NCI-H1417 (cell line): Measurements from ENCODE around the gene NHSL1.

Experiments
- DNase-seq, 3 experiments: peaks; one replicate each; lab custom pipeline; 2025; lab: John Stamatoyannopoulos, UW

The NHSL1 gene

GRCh38 chr6:138401960-138402837 lies 97.1 kb downstream of the NHSL1 start:
- DNase-seq, result no peak

GRCh38 chr6:138400326-138400725 lies 99.0 kb downstream of the NHSL1 start:
- no peak for DNase-seq

GRCh38 chr6:138397128-138398122 lies 101.9 kb downstream of the NHSL1 start:
- DNase-seq, result peak in 1 of 3 experiments; percentile 44

- no peak for DNase-seq
Observed at GRCh38 chr6:138396709-138397108, 102.6 kb downstream of the NHSL1 start.

- no peak for DNase-seq
Observed at GRCh38 chr6:138393871-138394783, 105.2 kb downstream of the NHSL1 start.

GRCh38 chr6:138389551-138389950 lies 109.7 kb downstream of the NHSL1 start:
- DNase-seq, result no peak

- DNase-seq, result peak in 2 of 3 experiments; percentile 53 to 85
Observed at GRCh38 chr6:138387577-138388368, 111.5 kb downstream of the NHSL1 start.

GRCh38 chr6:138386897-138387296 lies 112.4 kb downstream of the NHSL1 start:
- DNase-seq, result no peak

- DNase-seq, result no peak
Observed at GRCh38 chr6:138383776-138384175, 115.5 kb downstream of the NHSL1 start.

- no peak for DNase-seq
Observed at GRCh38 chr6:138382498-138383265, 116.6 kb downstream of the NHSL1 start.

GRCh38 chr6:138378463-138378862 lies 120.8 kb downstream of the NHSL1 start:
- DNase-seq, result peak in 2 of 3 experiments; percentile 27 to 65

GRCh38 chr6:138377844-138378243 lies 121.5 kb downstream of the NHSL1 start, which contains the start of gene SMIM28:
SMIM28 (plus strand) TSS chr6:138377905; CDS start chr6:138378073, 168 bp downstream.
- DNase-seq, result peak in 2 of 3 experiments; percentile 15 to 53

GRCh38 chr6:138377042-138377441 lies 122.3 kb downstream of the NHSL1 start:
- DNase-seq, result no peak

- no peak for DNase-seq
Observed at GRCh38 chr6:138374815-138375214, 124.5 kb downstream of the NHSL1 start.

GRCh38 chr6:138374230-138374629 lies 125.1 kb downstream of the NHSL1 start:
- no peak for DNase-seq

GRCh38 chr6:138372711-138373463 lies 126.4 kb downstream of the NHSL1 start:
- no peak for DNase-seq
